PC-3 (cell line): Measurements from ENCODE around the gene RERE. TPM values are rescaled to one million over a fixed set of nuclear protein-coding genes. Genes with fewer than 3 reads are reported as not detected.

Experiments
- ATAC-seq: fragments of 200-7000 bp; cut with Tn5 transposase; 2 replicates; pipeline ENCODE4 v1.9.1; 2020; ENCODE audit warnings: mild to moderate bottlenecking, moderate library complexity
- BruUV-seq: library from RNA; stranded (reverse); fragments of 400-500 nt; replicated peaks from 2 replicates; lab custom pipeline; 2021; lab: Mats Ljungman, UMichigan
- CTCF ChIA-PET: fragments of 300-600 bp; sonication (Branson Sonifier 250); formaldehyde crosslinking; loops from one replicate; lab custom pipeline; 2022; ENCODE audit warnings: antibody characterized with exemption; lab: Charles Lee
- POLR2A ChIA-PET: fragments of 300-600 bp; sonication (Branson Sonifier 250); formaldehyde crosslinking; loops from one replicate; lab custom pipeline; 2022; ENCODE audit warnings: antibody characterized with exemption; ENCODE audit not compliant: unreplicated experiment; lab: Charles Lee
- DNase-seq: peaks from one replicate; pipeline ENCODE4 v3.0.0-alpha.2; 2015
- H2AFZ ChIP-seq: fragments of 300-600 bp; sonication (generic); 2 replicates; pipeline ENCODE4 v1.6.0; 2016; ENCODE audit warnings: antibody characterized with exemption, low read length
- H3F3A ChIP-seq: fragments of 300-600 bp; sonication (generic); one replicate; pipeline ENCODE4 v1.6.0; 2017; ENCODE audit warnings: antibody characterized with exemption, low read length, control low read depth, mild to moderate bottlenecking; ENCODE audit not compliant: unreplicated experiment
- H3K27ac ChIP-seq: fragments of 300-600 bp; sonication (generic); 2 replicates; pipeline ENCODE4 v1.5.1; 2016; ENCODE audit warnings: mild to moderate bottlenecking, low read length
- H3K27me3 ChIP-seq: fragments of 300-600 bp; sonication (generic); 2 replicates; pipeline ENCODE4 v1.6.1; 2016; ENCODE audit warnings: low read length, mixed read lengths
- H3K36me3 ChIP-seq: fragments of 300-600 bp; sonication (generic); 2 replicates; pipeline ENCODE4 v1.6.1; 2016; ENCODE audit warnings: low read depth, mixed run types, low read length, mixed read lengths
- H3K4me1 ChIP-seq: fragments of 300-600 bp; sonication (generic); 2 replicates; pipeline ENCODE4 v1.5.1; 2016; ENCODE audit warnings: low read length; ENCODE audit not compliant: insufficient read depth
- H3K4me2 ChIP-seq: fragments of 300-600 bp; sonication (generic); 2 replicates; pipeline ENCODE4 v1.6.0; 2016; ENCODE audit warnings: low read length
- H3K4me3 ChIP-seq: fragments of 300-600 bp; sonication (generic); 2 replicates; pipeline ENCODE4 v1.5.1; 2016; ENCODE audit warnings: mild to moderate bottlenecking, low read length, mixed read lengths
- H3K79me2 ChIP-seq: fragments of 300-600 bp; sonication (generic); 2 replicates; pipeline ENCODE4 v1.6.1; 2017; ENCODE audit warnings: low read length, mixed read lengths
- H3K9ac ChIP-seq: fragments of 300-600 bp; sonication (generic); 2 replicates; pipeline ENCODE4 v1.6.0; 2016; ENCODE audit warnings: mild to moderate bottlenecking, low read length
- H3K9me2 ChIP-seq: fragments of 300-600 bp; sonication (generic); replicated peaks from 2 replicates; pipeline ENCODE4 v1.6.1; 2016; ENCODE audit warnings: mixed run types, low read length, mixed read lengths
- H3K9me3 ChIP-seq: fragments of 300-600 bp; sonication (generic); 2 replicates; pipeline ENCODE4 v1.6.1; 2016; ENCODE audit warnings: low read length, mixed read lengths
- H4K20me1 ChIP-seq: fragments of 300-600 bp; sonication (generic); 2 replicates; pipeline ENCODE4 v1.6.1; 2016; ENCODE audit warnings: low read length, mixed read lengths
- EZH2 ChIP-seq: fragments of 300-600 bp; sonication (generic); IDR thresholded peaks from one replicate; pipeline ENCODE4 v1.6.1; 2017; ENCODE audit warnings: antibody characterized with exemption, mild to moderate bottlenecking, low read length; ENCODE audit not compliant: unreplicated experiment
- EZH2phosphoT487 ChIP-seq: fragments of 300-600 bp; sonication (generic); IDR thresholded peaks from 2 replicates; pipeline ENCODE4 v1.6.1; 2018; ENCODE audit warnings: mild to moderate bottlenecking, antibody characterized with exemption, low read length, borderline replicate concordance
- intact Hi-C: fragments of 100-400 bp; cut with micrococcal nuclease; formaldehyde crosslinking; loops from 2 replicates; pipeline ENCODE4 v1.9.0; 2023
- total RNA-seq: library from RNA; depleted of rRNA; stranded (reverse); fragments of >200 nt; gene quantifications from 2 replicates; pipeline ENCODE4 v1.2.3, GENCODE V29; 2014
- TF ChIP-seq, protein P1 (sequence below): fragments of 300-600 bp; sonication (generic); conservative IDR thresholded peaks from 2 replicates; pipeline ENCODE4 v1.5.1; 2017; ENCODE audit warnings: antibody characterized with exemption, low read depth, mild to moderate bottlenecking, low read length

The RERE gene
- total RNA-seq, 1 experiment from 2014 or later, result 24.2 TPM

GRCh38 chr1:8847990-8848389, 30.6 kb upstream of the RERE start:
- ATAC-seq (no peak), DNase-seq (no peak)
- Histone ChIP-seq H4K20me1 (no peaks in the 10 kb centered on the region), H3K79me2 (no peaks in the 10 kb centered on the region), H3F3A (no peaks in the 10 kb centered on the region), H3K27ac (no peak overlapping the region), H3K27me3 (no peaks in the 10 kb centered on the region), H3K9me3 (no peaks in the 10 kb centered on the region), H3K9me2 (no peaks in the 10 kb centered on the region), H3K4me2 (no peak overlapping the region), H3K36me3 (no peaks in the 10 kb centered on the region), H2AFZ (no peak overlapping the region), H3K4me1 (peaks cover 5% of the 10 kb centered on the region), H3K4me3 (no peak overlapping the region), H3K9ac (no peak overlapping the region)
- TF ChIP-seq EZH2, result no peak
- TF ChIP-seq, protein P1, sequence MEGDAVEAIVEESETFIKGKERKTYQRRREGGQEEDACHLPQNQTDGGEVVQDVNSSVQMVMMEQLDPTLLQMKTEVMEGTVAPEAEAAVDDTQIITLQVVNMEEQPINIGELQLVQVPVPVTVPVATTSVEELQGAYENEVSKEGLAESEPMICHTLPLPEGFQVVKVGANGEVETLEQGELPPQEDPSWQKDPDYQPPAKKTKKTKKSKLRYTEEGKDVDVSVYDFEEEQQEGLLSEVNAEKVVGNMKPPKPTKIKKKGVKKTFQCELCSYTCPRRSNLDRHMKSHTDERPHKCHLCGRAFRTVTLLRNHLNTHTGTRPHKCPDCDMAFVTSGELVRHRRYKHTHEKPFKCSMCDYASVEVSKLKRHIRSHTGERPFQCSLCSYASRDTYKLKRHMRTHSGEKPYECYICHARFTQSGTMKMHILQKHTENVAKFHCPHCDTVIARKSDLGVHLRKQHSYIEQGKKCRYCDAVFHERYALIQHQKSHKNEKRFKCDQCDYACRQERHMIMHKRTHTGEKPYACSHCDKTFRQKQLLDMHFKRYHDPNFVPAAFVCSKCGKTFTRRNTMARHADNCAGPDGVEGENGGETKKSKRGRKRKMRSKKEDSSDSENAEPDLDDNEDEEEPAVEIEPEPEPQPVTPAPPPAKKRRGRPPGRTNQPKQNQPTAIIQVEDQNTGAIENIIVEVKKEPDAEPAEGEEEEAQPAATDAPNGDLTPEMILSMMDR, result no peak
- no peak for TF ChIP-seq EZH2phosphoT487
- ChIA-PET POLR2A (interaction anchor here (0.6 kb wide), 1 partner anchor 30 kb away, joined by 7 read pairs; the partner anchor contains the start of gene RERE), CTCF (interaction anchor here (0.6 to 1.8 kb wide), 8 partner anchors 25 to 222 kb away, joined by 3 to 19 read pairs (median 4); no protein-coding TSS in a partner anchor)
- BruUV-seq, result no TSS peak
- intact Hi-C loops, result loop anchor here (1.0 to 5.0 kb wide), 3 partner anchors 25 to 122 kb away; no protein-coding TSS in a partner anchor

DNA sequence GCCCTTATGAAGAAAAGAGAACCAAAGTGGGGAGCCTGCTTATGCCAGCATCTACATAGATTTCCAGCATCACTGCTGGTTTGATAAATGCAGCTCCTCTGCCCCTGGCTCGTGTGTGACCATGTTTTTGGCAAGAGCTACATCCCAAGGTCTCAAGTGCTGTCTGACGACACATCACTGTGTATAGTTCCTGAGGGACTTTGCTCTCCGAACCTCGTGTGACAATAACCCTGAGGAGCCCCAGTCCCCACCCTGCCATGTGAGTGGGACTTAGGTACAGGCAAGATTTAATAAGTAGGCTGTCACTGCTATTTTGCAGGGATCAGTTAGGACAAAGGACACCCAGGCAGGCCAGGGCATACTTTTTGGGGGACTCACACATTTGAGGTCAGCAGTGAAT, 28.8 kb upstream of the RERE start:
- intact Hi-C loops, result loop anchor here (5.0 kb wide), 1 partner anchor 104 kb away; no protein-coding TSS in a partner anchor
- H2AFZ ChIP-seq, result no peak overlapping the region
- H3K27ac ChIP-seq, result no peak overlapping the region
- DNase-seq (no peak), ATAC-seq (no peak)
- H3K4me1 ChIP-seq, result peaks cover 5% of the 10 kb centered on the region
- no peaks in the 10 kb centered on the region for H3F3A ChIP-seq
- ChIA-PET POLR2A (no interaction called here), CTCF (no interaction called here)
- no peak overlapping the region for H3K9ac ChIP-seq
- no peaks in the 10 kb centered on the region for H3K9me3 ChIP-seq
- H3K9me2 ChIP-seq, result no peaks in the 10 kb centered on the region
- H3K79me2 ChIP-seq, result no peaks in the 10 kb centered on the region
- BruUV-seq, result no TSS peak
- no peaks in the 10 kb centered on the region for H3K27me3 ChIP-seq
- no peak overlapping the region for H3K4me3 ChIP-seq
- no peaks in the 10 kb centered on the region for H3K36me3 ChIP-seq
- H3K4me2 ChIP-seq, result no peak overlapping the region
- no peaks in the 10 kb centered on the region for H4K20me1 ChIP-seq
- no peak for TF ChIP-seq EZH2phosphoT487
- no peak for TF ChIP-seq EZH2

GRCh38 chr1:8845104-8846097, 28.0 kb upstream of the RERE start:
- Histone ChIP-seq H3K4me1 (peaks cover 5% of the 10 kb centered on the region), H3K4me2 (no peak overlapping the region), H2AFZ (no peak overlapping the region), H3K9ac (no peak overlapping the region), H3K36me3 (no peaks in the 10 kb centered on the region), H3K27me3 (no peaks in the 10 kb centered on the region), H3K9me2 (no peaks in the 10 kb centered on the region), H3F3A (no peaks in the 10 kb centered on the region), H4K20me1 (no peaks in the 10 kb centered on the region), H3K9me3 (no peaks in the 10 kb centered on the region), H3K4me3 (no peak overlapping the region), H3K79me2 (no peaks in the 10 kb centered on the region), H3K27ac (no peak overlapping the region)
- POLR2A ChIA-PET, result interaction anchor here (0.6 kb wide), 1 partner anchor 14 kb away, joined by 3 read pairs; no protein-coding TSS in a partner anchor
- CTCF ChIA-PET, result interaction anchor here (1.0 kb wide), 1 partner anchor 129 kb away, joined by 3 read pairs; no protein-coding TSS in a partner anchor
- intact Hi-C loops, result loop anchor here (5.0 kb wide), 1 partner anchor 103 kb away; no protein-coding TSS in a partner anchor
- ATAC-seq (no peak), DNase-seq (no peak)
- no TSS peak for BruUV-seq
- TF ChIP-seq, protein P1, result no peak
- TF ChIP-seq EZH2phosphoT487 (no peak), EZH2 (no peak)
